HG02759 (cell line): ENCODE data around the gene MGST3.
"Not testable (repeated sequence)": the region's sequence is repeated elsewhere in the genome, so short reads cannot be mapped to it uniquely, and the experiment has no call there.

Experiments
- ATAC-seq: cut with Tn5 transposase; IDR thresholded peaks from one replicate; pipeline ENCODE4 v1.9.1; 2021; ENCODE audit warnings: mild to moderate bottlenecking, moderate library complexity; ENCODE audit not compliant: unreplicated experiment

The MGST3 gene

GRCh38 chr1:165695031-165695430, 64.0 kb downstream of the MGST3 start:
- ATAC-seq, result no peak

- no peak for ATAC-seq
Measured at GRCh38 chr1:165696625-165697100, 65.6 kb downstream of the MGST3 start.

DNA sequence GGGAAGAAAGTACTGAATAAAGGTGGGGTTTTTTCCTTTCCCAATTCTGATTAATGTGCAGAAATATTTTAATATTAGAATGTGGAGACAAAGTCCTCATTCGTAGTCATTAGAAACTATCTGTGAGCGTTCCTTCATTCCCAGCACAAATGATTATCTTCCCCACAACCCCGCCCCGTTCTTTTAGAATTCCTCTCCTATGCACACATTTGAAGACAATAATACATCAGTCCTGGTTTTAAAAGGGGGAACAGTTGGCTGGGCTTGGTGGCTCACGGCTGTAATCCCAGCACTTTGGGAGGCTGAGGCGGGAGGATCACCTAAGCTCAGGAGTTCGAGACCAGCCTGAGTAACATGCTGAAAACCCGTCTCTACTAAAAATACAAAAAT, 66.5 kb downstream of the MGST3 start:
- ATAC-seq, result no peak

DNA sequence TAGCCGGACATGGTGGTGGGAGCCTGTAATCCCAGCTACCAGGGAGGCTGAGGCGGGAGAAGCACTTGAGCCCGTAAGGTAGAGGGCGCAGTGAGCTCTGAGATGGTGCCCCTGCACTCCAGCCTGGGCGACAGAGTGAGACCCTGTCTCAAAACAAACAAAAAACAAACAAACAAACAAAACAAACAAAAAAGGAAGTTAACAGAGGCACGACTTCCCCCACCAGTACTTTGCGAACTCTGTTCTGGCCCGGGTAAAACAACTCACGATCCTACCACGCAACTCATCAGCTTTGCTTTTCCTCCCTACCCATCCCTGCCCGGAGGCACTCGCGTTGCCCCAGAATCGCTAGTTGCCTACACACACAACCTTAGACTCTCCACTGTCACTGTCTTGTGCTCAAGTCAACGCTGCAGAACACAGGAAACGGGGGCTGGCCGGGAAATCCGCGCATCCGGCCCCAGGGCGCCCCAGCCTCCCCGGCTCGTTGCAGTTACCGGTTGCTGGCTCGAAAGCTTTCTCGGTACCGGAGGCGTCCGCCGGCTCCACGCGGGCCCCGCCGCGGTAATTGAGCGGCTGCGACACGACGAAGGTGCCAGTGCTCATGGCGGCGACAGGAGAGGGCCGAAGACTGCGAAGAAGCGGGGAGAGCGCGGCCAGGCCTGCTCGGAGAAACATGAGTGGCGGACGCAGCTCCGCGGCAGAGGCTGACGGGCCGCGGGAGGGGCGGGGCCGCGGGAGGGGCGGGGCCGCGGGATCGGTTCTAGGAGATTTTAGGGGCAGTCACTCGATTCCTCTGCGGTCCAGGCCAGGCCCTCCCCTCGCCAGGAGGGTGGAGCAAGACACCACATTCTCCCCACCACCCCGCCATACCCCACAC, 67.1 kb downstream of the MGST3 start, which contains the start of gene ALDH9A1:
Gene ALDH9A1 (minus strand): TSS at position 682 of the 880 bp plus-strand sequence. CDS start 4 bp downstream, at position 678.
- peak; percentile 95 for ATAC-seq

DNA sequence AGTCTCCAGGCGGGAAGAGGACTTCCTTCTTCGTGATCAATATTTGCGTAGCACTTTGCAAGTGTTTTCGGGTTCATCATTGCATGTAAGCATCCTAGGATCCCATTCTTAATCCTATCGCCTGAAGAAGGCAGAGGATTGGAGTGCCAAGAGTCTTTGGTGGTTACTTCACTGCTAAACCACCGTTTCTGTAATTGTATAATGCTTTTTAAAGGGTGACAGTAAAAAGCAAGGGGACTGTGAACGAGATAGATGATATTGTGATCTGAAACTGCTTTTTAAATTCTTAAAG, 67.7 kb downstream of the MGST3 start:
- ATAC-seq, result no peak

- ATAC-seq, result no peak
Measured at GRCh38 chr1:165699577-165699976, 68.5 kb downstream of the MGST3 start.

DNA sequence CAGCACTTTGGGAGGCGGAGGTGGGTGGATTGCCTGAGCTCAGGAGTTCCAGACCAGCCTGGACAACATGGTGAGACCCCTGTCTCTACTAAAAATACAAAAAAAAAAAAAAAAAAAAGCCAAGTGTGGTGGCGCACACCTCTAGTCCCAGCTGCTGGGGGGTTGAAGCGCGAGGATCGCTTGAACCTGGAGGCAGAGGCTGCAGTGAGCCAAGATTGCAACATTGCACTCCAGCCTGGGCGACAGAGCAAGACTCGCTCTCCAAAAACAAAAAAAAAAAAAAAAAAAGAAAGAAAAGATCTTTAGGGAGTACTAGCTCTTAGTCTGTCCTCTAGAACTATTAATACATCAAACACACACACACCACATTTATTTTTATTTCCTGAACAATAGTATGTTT, 70.9 kb downstream of the MGST3 start:
- ATAC-seq, result not testable (repeated sequence)

- no peak for ATAC-seq
Measured at GRCh38 chr1:165703648-165704047, 72.6 kb downstream of the MGST3 start.
